GM19328 (cell line): ENCODE measurements around the gene TOMM40L.
"Not testable (repeated sequence)": the region's sequence is repeated elsewhere in the genome, so short reads cannot be mapped to it uniquely, and the experiment has no call there.

Experiments used
- ATAC-seq: cut with Tn5 transposase; IDR thresholded peaks from one replicate; pipeline ENCODE4 v1.9.1; 2021; ENCODE audit warnings: mild to moderate bottlenecking, moderate library complexity; ENCODE audit not compliant: unreplicated experiment

The TOMM40L gene

GRCh38 chr1:161218301-161219077 lies 7.4 kb upstream of the TOMM40L start:
- no peak for ATAC-seq

- ATAC-seq = no peak
Measured at GRCh38 chr1:161219078-161219892, 6.6 kb upstream of the TOMM40L start.

GRCh38 chr1:161220002-161220401 lies 5.9 kb upstream of the TOMM40L start:
- ATAC-seq = no peak

- no peak for ATAC-seq
Measured at GRCh38 chr1:161222175-161223019, 3.5 kb upstream of the TOMM40L start.

GRCh38 chr1:161223805-161224694 lies 1.8 kb upstream of the TOMM40L start:
- no peak for ATAC-seq

- not testable (repeated sequence) for ATAC-seq
Measured at GRCh38 chr1:161224695-161225087, 1.2 kb upstream of the TOMM40L start.

- ATAC-seq = no peak
Measured at GRCh38 chr1:161225178-161225533, 704 bp upstream of the TOMM40L start.

- no peak for ATAC-seq
Measured at GRCh38 chr1:161226320-161226711, 456 bp downstream of the TOMM40L start.

- no peak for ATAC-seq
Measured at GRCh38 chr1:161226759-161227158, 899 bp downstream of the TOMM40L start.

GRCh38 chr1:161227196-161227871 lies 1.5 kb downstream of the TOMM40L start:
- no peak for ATAC-seq

GRCh38 chr1:161228032-161228431 lies 2.2 kb downstream of the TOMM40L start:
- no peak for ATAC-seq

- no peak for ATAC-seq
Measured at GRCh38 chr1:161229896-161230295, 4.0 kb downstream of the TOMM40L start.

- no peak for ATAC-seq
Measured at GRCh38 chr1:161230762-161231161, 4.9 kb downstream of the TOMM40L start.

GRCh38 chr1:161233102-161233501 lies 7.2 kb downstream of the TOMM40L start:
- no peak for ATAC-seq

GRCh38 chr1:161235957-161236775 lies 10.3 kb downstream of the TOMM40L start:
- ATAC-seq = no peak

GRCh38 chr1:161238039-161238473 lies 12.2 kb downstream of the TOMM40L start, which contains the start of gene NR1I3:
NR1I3 (minus strand) TSS chr1:161238203; CDS start chr1:161236565, 1,638 bp downstream.
- ATAC-seq = no peak

GRCh38 chr1:161241682-161242081 lies 15.8 kb downstream of the TOMM40L start:
- no peak for ATAC-seq

GRCh38 chr1:161242313-161242712 lies 16.5 kb downstream of the TOMM40L start:
- no peak for ATAC-seq

GRCh38 chr1:161244888-161245287 lies 19.0 kb downstream of the TOMM40L start:
- no peak for ATAC-seq
